HG03103 (cell line): Measurements from ENCODE around the gene SCLT1.
"Not testable (repeated sequence)": the region's sequence is repeated elsewhere in the genome, so short reads cannot be mapped to it uniquely, and the experiment has no call there.

Source experiments
- ATAC-seq: cut with Tn5 transposase; IDR thresholded peaks from one replicate; pipeline ENCODE4 v1.9.1; 2021; ENCODE audit warnings: low read depth; ENCODE audit not compliant: unreplicated experiment

The SCLT1 gene

GRCh38 chr4:129080129-129080528 lies 13.2 kb downstream of the SCLT1 start:
- ATAC-seq: no peak

GRCh38 chr4:129077326-129077725 lies 16.0 kb downstream of the SCLT1 start:
- no peak for ATAC-seq

GRCh38 chr4:129069537-129069936 lies 23.8 kb downstream of the SCLT1 start:
- not testable (repeated sequence) for ATAC-seq

DNA sequence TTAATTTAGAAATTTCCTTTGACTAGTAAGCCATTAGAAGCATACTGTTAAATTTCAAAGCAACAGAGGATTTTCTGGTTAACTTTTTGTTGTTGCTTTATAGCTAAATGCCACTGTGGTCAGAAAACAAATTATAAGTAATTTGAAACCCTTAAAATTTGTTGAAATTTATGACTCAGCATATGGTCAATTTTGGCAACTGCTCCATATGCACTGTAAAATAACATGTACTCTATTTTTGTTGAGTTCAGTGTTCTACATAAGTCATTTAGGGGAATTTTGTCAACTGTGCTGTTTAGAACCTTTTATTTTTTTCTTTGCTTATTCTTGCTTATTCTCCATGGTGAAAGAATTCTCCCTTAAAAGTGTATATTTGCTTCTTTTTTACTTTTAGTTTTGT lies 28.6 kb downstream of the SCLT1 start:
- no peak for ATAC-seq

DNA sequence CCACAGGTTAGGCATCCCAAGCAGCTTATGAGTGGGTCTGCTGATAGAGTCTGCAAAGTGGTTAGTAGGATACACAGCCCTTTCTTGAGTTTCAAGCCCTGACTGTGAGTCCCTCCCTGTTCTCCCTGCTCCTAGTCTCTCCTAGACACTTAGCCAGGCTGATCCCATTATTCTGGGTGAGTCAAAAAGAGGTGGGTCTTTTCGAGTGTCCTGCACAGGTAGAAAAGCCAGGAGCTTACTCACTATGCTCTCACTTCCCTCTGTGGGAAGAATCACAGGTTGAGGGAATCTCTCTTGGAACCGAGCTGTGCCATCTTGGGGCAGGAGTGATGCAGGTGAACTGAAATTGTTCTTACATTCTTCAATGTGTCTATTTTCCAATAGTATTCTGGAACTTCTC lies 29.7 kb downstream of the SCLT1 start:
- ATAC-seq: no peak

GRCh38 chr4:129062580-129062979 lies 30.8 kb downstream of the SCLT1 start:
- no peak for ATAC-seq

GRCh38 chr4:129059028-129059427 lies 34.3 kb downstream of the SCLT1 start:
- no peak for ATAC-seq

- no peak for ATAC-seq
Measured at GRCh38 chr4:129046055-129046959, 47.0 kb downstream of the SCLT1 start.

GRCh38 chr4:129043523-129043922 lies 49.8 kb downstream of the SCLT1 start:
- ATAC-seq: no peak

DNA sequence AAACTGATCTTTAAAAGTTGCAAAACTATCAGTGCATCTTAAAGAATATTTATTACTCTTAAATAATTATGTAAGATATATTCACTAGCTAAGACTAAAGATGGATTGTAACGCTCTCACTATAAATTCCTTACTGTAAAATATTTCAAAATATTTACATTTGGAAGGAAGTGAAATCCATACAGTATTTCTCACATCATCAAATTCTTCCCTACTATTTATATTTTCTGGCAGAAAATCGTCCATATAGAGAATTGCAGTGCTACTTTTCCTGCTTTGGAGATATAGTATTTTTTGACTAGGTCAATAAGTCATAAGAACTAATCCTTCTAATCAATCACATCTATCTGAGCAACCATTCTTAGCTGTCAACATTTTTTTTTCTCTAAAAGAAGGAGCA lies 52.9 kb downstream of the SCLT1 start:
- no peak for ATAC-seq

- ATAC-seq: no peak
Measured at GRCh38 chr4:129037093-129037492, 56.2 kb downstream of the SCLT1 start.

DNA sequence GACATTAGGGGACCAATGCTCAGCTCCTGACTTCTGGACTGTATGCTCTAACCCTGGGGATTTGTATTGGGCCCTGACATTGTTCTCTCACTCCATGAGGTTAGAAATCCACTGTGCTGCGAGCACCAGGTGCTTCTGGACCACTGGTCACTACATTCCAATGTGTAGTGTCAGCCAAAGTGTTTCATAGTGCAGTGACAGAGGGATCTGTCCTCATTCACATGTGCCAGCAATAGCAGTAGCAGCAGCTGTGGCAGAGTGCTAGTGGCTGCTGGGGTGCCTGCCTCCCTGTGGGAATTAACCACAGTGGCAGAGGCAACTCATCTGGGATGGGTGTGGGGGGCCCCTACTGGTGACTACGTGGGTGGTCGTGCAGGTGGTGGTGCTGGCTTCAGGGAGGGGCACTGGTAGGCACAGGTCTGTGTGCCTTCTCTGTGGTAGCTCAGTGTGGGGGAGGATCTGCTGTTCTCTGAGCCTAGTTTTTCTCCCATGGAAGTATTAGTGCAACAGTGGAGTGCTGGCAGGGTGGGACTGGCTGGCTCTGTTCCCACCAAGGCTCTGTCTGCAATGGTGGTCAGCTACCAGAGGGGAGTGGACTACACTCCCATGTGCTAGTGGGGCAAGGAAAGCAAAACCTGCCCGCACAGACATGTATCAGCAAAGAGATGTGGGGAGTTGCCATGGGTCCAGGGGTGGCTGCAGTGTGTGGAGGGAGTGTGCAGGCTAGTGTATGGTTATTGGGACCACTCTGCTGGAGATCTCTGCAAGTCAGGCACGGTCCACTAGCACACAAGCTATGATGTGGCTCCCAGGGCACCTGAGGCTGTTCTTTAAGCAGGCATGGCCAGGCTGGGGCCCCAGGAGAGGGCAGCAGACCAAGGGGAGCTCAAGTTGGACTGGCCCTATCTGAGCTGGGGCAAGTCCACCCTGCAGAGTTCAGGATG lies 78.5 kb downstream of the SCLT1 start:
- ATAC-seq: no peak

DNA sequence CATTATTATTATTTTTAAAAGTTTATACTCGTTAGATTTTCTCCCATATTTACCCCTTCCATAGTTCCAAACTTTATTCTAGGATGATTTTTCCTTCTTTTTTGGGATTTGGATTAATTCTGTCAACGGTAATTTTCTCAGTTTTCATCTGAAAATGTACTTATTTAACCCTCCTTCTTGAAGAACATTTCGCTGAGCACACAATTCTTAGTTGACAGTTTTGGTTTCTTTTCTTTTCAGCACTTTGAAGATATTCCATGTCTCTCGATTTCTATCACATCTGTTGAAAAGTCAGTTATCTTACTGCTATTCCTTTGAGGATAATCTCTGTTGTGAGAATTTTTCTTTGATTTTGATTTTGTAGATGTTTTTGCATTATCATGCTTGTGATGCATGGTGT lies 85.2 kb downstream of the SCLT1 start:
- ATAC-seq: no peak

GRCh38 chr4:128986908-128987307 lies 106.4 kb downstream of the SCLT1 start:
- ATAC-seq: no peak

- ATAC-seq: no peak
Measured at GRCh38 chr4:128986019-128986418, 107.3 kb downstream of the SCLT1 start.

GRCh38 chr4:128983771-128984485 lies 109.4 kb downstream of the SCLT1 start:
- ATAC-seq: no peak

GRCh38 chr4:128981377-128981776 lies 112.0 kb downstream of the SCLT1 start:
- no peak for ATAC-seq

GRCh38 chr4:128980816-128981326 lies 112.5 kb downstream of the SCLT1 start:
- no peak for ATAC-seq

DNA sequence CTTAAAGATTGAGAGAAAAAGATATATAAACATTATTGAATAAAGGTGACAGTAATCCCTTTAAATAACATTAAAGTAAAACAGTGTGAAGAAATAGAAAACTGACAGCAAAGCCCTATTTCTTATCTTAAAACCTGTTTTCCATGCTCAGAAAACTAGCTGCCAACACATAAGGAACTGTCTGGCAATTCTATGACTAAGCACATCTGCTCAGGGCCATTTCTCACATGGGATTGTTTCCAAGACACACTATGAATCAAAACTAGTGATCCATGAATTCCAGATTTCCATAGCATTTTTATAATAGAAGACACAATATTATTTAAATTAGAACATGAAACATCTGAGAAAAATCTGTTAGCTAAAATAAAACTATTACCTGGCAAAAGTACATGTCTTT lies 113.4 kb downstream of the SCLT1 start:
- no peak for ATAC-seq

- no peak for ATAC-seq
Measured at GRCh38 chr4:128978985-128979384, 114.4 kb downstream of the SCLT1 start.
